ENCODE measurements around the gene IL32.

Gene IL32

GRCh38 chr16:3065069-3065741 lies at the start of gene IL32:
Gene IL32, plus strand, starts transcription at chr16:3065640. Its CDS starts 172 bp downstream, at chr16:3065812.
- peak; percentile 87 for DNase-seq

GRCh38 chr16:3015865-3016521 lies 49.4 kb upstream of the IL32 start:
- DNase-seq = no peak

- no peak for DNase-seq
Observed at GRCh38 chr16:3017344-3017743, 48.1 kb upstream of the IL32 start.

- peak; percentile 45 for DNase-seq
Observed at GRCh38 chr16:3017794-3018506, 47.5 kb upstream of the IL32 start, which contains the start of gene CLDN6. Gene CLDN6, minus strand, starts transcription at chr16:3018183. Its CDS starts 2,162 bp downstream, at chr16:3016021.

GRCh38 chr16:3019594-3020246 lies 45.7 kb upstream of the IL32 start:
- no peak for DNase-seq

- peak; percentile 84 for DNase-seq
Observed at GRCh38 chr16:3020247-3020603, 45.2 kb upstream of the IL32 start, which contains the start of gene TNFRSF12A. Gene TNFRSF12A, plus strand, starts transcription at chr16:3020368. Its CDS starts 30 bp downstream, at chr16:3020398.

- peak; percentile 37 for DNase-seq
Observed at GRCh38 chr16:3020604-3021448, 44.6 kb upstream of the IL32 start.

- DNase-seq = peak; percentile 80
Observed at GRCh38 chr16:3021449-3022207, 43.8 kb upstream of the IL32 start.

- peak; percentile 89 for DNase-seq
Observed at GRCh38 chr16:3022208-3022683, 43.2 kb upstream of the IL32 start.

GRCh38 chr16:3022684-3023414 lies 42.6 kb upstream of the IL32 start:
- peak; percentile 34 for DNase-seq

GRCh38 chr16:3023415-3023668 lies 42.1 kb upstream of the IL32 start:
- DNase-seq = no peak

GRCh38 chr16:3023669-3024478 lies 41.6 kb upstream of the IL32 start, which contains the start of the genes HCFC1R1 and THOC6:
Gene HCFC1R1, minus strand, starts transcription at chr16:3023942. Its CDS starts 1 bp downstream, at chr16:3023941.
Gene THOC6, plus strand, starts transcription at chr16:3024035. Its CDS starts 292 bp downstream, at chr16:3024327.
- peak; percentile 98 for DNase-seq

GRCh38 chr16:3025032-3026002 lies 40.1 kb upstream of the IL32 start:
- no peak for DNase-seq

GRCh38 chr16:3026003-3026378 lies 39.4 kb upstream of the IL32 start:
- no peak for DNase-seq

- no peak for DNase-seq
Observed at GRCh38 chr16:3026609-3027488, 38.6 kb upstream of the IL32 start.

- no peak for DNase-seq
Observed at GRCh38 chr16:3027489-3027795, 38.0 kb upstream of the IL32 start.

GRCh38 chr16:3027983-3028715 lies 37.3 kb upstream of the IL32 start:
- peak; percentile 94 for DNase-seq

Measured in activated CD4-positive, alpha-beta T cell treated with anti-CD3 and anti-CD28 coated beads, Interleukin-10, Interleukin-2, amounts not matched to agents 100 ng/mL and 50 ng/mL, durations not matched to agents 16 hours and 8 hours (primary cell).